HG03457 (cell line): ENCODE results near the gene SECTM1.
"Not testable (repeated sequence)": the region's sequence is repeated elsewhere in the genome, so short reads cannot be mapped to it uniquely, and the experiment has no call there.

Experiments used
- ATAC-seq: cut with Tn5 transposase; IDR thresholded peaks from one replicate; pipeline ENCODE4 v1.9.1; 2021; ENCODE audit warnings: moderate number of reproducible peaks; ENCODE audit not compliant: unreplicated experiment

SECTM1 gene

GRCh38 chr17:82349287-82349701 is 15.7 kb upstream of the SECTM1 start:
- ATAC-seq, result no peak

- no peak for ATAC-seq
Measured at GRCh38 chr17:82348866-82349265, 15.3 kb upstream of the SECTM1 start.

DNA sequence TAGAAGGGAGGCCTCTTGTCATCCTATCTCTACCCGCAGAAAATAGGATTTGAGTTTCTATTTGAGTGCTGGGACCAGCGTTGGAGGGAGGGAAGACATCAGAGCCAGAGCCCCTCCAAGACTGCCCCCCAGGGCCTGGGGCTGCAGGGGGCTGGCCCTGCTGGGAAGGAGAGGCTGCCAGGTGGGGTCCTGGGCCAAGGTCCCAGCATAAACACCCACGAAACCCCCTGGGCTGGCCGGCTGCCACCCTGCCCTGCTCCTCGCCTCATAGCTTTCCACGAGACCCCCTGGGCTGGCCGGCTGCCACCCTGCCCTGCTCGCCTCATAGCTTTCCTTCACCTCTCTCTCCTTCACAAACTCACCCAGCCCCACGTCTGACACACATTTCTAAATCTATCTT is 14.9 kb upstream of the SECTM1 start:
- no peak for ATAC-seq

DNA sequence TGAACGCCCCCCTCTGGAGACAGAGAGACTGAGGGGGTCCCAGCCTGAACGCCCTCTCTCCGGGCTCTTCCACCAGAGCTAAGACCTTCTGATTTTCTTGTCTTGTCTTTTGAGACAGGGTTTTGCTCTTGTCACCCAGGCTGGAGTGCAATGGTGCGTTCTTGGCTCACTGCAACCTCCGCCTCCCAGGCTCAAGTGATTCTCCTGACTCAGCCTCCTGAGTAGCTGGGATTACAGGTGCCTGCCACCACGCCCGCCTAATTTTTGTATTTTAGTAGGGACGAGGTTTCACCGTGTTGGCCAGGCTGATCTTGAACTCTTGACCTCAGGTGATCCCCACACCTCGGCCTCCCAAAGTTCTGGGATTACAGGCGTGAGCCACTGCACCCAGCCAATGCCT is 14.4 kb upstream of the SECTM1 start:
- not testable (repeated sequence) for ATAC-seq

GRCh38 chr17:82346342-82347300 is 13.1 kb upstream of the SECTM1 start:
- ATAC-seq, result no peak

GRCh38 chr17:82345151-82345976 is 11.8 kb upstream of the SECTM1 start:
- no peak for ATAC-seq

DNA sequence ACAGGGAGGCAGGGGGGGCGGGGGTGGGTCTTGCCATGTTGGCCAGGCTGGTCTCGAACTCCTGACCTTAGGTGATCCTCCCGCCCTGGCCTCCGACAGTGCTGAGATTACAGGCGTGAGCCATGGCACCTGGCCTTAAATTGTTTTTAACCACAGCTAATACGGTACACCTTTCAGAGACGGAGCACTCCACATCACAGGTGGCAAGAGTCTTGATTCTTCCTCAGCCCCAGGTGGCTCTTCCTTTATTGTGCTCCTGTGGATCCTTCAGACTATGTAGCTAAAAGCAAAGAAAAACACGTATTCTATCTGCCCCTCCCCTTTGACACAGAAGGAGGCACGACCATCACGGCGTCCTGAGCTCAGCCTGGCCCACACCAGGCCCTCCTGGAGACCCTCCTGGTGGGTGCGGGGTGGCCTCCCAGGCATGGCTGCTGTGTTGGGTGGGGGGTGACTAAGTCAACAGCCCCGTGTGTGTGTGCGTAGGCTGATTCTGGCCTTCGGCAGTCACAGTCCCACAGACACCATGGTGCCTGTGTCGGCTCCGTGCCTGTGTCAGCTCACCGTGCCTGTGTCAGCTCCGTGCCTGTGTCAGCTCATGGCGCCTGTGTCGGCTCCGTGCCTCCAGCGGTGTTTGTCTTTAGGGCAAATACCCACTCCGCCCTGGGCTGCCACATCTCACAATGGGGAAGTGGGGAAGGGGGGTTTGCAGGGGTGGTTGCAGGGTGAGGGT is 10.8 kb upstream of the SECTM1 start:
- no peak for ATAC-seq

- ATAC-seq, result no peak
Measured at GRCh38 chr17:82343560-82343959, 10.0 kb upstream of the SECTM1 start.

DNA sequence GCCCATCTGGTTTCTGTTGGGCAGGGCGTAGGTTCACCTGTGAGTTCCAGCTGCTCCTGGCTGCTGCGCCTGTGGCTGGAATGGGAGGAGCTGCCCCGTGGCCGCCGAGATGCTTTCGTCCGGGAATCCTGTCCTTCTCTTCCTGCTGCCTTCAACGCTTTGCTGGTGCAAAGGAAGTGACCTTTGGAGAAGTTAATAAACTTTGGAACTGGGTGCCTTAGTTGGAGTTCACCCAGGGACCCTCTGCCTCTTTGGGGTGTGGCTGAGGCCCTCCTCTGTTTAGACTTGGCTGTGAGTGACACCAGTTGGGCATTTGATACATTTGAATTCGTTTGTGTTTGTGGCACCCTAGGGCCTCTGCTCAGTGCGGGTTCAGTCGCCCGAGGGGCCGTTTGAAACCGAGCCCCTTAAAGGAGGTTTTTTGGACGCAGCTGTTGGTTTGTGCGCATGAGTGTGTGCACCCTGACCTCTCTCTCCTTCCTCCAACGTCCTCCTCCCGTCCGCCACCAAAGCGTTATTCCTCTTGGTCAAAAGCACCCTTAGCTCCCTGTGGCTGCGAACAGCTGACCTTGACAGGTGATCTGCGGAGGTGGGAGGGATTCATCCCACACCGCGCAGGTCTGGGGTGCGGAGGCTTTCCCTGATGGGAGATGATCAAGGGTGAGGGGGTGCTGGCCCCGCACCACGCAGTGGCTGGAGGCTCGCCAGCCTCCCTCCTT is 9.0 kb upstream of the SECTM1 start:
- no peak for ATAC-seq

GRCh38 chr17:82339634-82340580 is 6.3 kb upstream of the SECTM1 start:
- ATAC-seq, result no peak

- ATAC-seq, result no peak
Measured at GRCh38 chr17:82338858-82339633, 5.5 kb upstream of the SECTM1 start.

GRCh38 chr17:82334622-82335394 is 1.2 kb upstream of the SECTM1 start:
- no peak for ATAC-seq

DNA sequence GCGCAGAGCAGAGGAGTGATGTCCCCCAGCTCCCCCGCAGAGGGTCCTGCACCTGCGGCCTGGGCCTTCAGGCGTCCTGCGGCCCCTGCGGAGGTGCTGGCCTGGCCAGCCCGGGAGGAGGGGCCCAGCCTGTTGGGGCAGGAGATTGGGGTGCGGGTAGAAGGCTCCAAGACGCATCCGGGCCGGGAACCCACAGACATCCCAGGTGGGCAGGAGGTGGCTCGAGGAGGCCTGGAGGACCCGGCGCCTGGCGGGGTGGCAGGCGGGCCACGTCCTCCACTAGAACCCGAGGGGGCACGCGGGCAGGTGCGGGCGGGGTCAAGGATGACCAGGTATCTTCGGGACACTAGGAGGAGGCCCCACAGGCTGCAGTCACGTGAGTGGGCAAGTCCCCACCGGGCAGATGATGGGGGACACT is 647 bp upstream of the SECTM1 start:
- ATAC-seq, result no peak

DNA sequence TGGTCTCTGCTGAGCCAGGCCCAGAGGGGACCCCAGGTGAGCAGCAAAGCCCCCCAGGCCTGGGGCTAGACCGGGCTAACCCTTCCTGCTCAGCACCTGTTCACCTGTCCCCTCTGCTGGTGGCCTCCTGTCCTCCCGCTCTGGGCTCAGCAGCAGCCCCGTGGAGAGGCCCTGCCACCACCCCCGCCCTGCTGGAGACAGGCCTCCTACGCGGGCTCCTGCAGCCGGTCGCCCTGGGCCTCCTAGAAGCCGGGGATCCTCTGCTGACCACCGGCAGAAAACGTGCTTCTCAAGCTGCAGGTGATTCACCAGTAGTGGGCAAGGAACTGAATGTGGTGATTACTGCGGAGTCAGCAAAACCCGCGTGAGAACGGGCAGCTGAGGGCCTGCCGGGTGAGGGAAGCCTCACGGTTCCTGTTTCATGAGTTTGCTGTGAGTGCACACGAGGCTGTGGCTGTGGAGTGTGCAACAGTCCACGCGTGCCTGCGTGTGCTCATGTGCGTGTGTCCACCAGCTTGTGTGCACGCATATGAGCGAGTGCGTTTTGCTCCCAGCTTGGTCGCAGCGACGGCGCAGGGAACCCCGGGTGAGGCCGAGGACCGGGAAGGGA is 792 bp downstream of the SECTM1 start:
- no peak for ATAC-seq

DNA sequence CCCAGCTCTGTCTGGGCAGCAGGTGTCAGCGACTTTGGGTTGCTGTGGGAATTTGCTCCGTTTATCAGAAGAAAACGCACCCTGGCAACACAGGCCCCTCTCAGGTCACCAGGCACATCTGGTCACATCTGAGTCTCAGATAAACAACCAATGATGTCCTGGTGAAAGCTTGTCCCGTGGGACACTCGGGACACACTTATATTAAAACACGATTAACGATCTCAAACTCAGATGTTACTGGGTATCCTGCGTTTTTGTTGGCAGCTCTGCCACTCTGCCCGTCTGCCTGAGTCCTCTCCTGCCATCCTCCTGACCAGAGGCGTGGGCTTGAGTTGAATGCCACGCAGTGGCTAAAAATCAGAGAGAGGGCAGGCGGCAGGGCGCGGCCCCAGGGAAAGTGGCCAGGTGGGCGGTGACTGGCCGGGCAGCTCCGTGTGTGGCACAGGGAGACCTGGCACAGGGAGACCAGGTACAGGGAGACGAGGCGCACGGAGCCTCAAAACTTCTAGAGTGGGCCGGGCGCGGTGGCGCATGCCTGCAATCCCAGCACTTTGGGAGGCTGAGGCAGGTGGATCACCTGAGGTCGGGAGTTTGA is 2.1 kb downstream of the SECTM1 start:
- ATAC-seq, result no peak

- no peak for ATAC-seq
Measured at GRCh38 chr17:82330322-82331239, 3.0 kb downstream of the SECTM1 start.
